ENCODE results near the gene FAM227A.

The FAM227A gene

GRCh38 chr22:38656256-38657044 is at the start of gene FAM227A, which contains the start of gene CBY1:
Gene FAM227A, minus strand, starts transcription at chr22:38656392. Its CDS starts 6,224 bp downstream, at chr22:38650168.
Gene CBY1, plus strand, starts transcription at chr22:38656638. Its CDS starts 11,417 bp downstream, at chr22:38668055.
- peak; percentile 70 for DNase-seq

GRCh38 chr22:38705235-38706100 is 49.3 kb upstream of the FAM227A start, which contains the start of gene GTPBP1:
Gene GTPBP1, plus strand, starts transcription at chr22:38705944. Its CDS starts 12 bp downstream, at chr22:38705956.
- DNase-seq = peak; percentile 96

GRCh38 chr22:38704654-38705234 is 48.6 kb upstream of the FAM227A start:
- DNase-seq = no peak

- DNase-seq = peak; percentile 48
These were observed 44.8 kb upstream of the FAM227A start, which contains the start of gene JOSD1 for GRCh38 chr22:38700789-38701628. Gene JOSD1, minus strand, starts transcription at chr22:38700943. Its CDS starts 956 bp downstream, at chr22:38699987.

- no peak for DNase-seq
These were observed 44.1 kb upstream of the FAM227A start for GRCh38 chr22:38700270-38700788.

GRCh38 chr22:38699784-38700183 is 43.6 kb upstream of the FAM227A start:
- DNase-seq = no peak

GRCh38 chr22:38699143-38699542 is 43.0 kb upstream of the FAM227A start:
- no peak for DNase-seq

GRCh38 chr22:38698407-38699094 is 42.4 kb upstream of the FAM227A start:
- no peak for DNase-seq

- DNase-seq = no peak
These were observed 41.4 kb upstream of the FAM227A start for GRCh38 chr22:38697425-38698089.

GRCh38 chr22:38696606-38697424 is 40.6 kb upstream of the FAM227A start:
- DNase-seq = no peak

- DNase-seq = no peak
These were observed 38.7 kb upstream of the FAM227A start for GRCh38 chr22:38694940-38695339.

GRCh38 chr22:38694049-38694448 is 37.9 kb upstream of the FAM227A start:
- no peak for DNase-seq

- DNase-seq = no peak
These were observed 33.5 kb upstream of the FAM227A start for GRCh38 chr22:38689651-38690050.

GRCh38 chr22:38685761-38686160 is 29.6 kb upstream of the FAM227A start:
- no peak for DNase-seq

- DNase-seq = no peak
These were observed 28.7 kb upstream of the FAM227A start for GRCh38 chr22:38684895-38685294.

GRCh38 chr22:38681582-38682335 is 25.6 kb upstream of the FAM227A start, which contains the start of gene TOMM22:
Gene TOMM22, plus strand, starts transcription at chr22:38681957. Its CDS starts 22 bp downstream, at chr22:38681979.
- peak; percentile 57 for DNase-seq

GRCh38 chr22:38675833-38676232 is 19.6 kb upstream of the FAM227A start:
- no peak for DNase-seq

- DNase-seq = no peak
These were observed 18.7 kb upstream of the FAM227A start for GRCh38 chr22:38674888-38675287.
